ENCODE data around the gene TFPT.

Gene TFPT

GRCh38 chr19:54148158-54148557 lies 32.7 kb upstream of the TFPT start:
- DNase-seq: no peak

DNA sequence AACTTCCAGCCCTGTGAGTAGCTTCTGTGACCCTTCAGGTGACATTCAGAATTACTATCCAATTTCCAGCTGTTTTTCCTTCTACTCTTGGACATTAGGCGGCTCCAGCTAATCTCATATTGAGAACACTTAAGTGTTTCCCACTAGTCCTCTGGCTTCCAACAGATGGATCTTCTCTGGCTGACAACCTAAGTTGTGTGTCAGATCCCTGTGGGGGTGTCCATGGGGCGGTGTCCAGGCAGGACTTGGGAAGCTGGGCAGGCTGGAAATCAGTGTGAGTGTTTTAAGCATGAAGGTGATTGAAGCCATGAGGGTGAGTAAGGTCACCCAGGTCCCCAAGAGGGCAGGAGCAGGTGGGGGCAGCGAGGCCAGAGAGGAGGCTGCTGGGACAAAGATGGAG lies 32.2 kb upstream of the TFPT start:
- no peak for DNase-seq

GRCh38 chr19:54145541-54146158 lies 30.2 kb upstream of the TFPT start:
- no peak for DNase-seq

GRCh38 chr19:54142166-54142780 lies 26.8 kb upstream of the TFPT start:
- DNase-seq: no peak

DNA sequence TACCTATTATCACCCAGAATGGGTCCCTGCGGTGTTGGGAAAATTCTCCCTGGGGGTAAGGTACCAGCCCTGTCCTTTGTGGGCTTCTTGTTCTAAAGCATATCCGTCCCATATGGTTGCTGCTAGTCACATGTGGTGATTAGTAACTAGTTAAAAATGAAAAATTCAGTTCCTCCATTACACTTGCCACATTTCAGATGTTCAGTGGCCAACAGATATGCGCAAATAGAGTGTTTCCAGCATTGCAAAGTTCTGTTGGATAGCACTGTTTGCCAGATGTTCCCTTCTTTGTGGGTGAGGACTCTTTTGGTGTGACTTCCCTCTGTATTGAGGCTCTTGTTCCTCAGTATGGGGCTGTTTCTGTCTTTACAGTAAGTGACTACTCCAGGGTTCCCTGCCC lies 25.9 kb upstream of the TFPT start:
- DNase-seq: no peak

GRCh38 chr19:54138489-54139256 lies 23.2 kb upstream of the TFPT start:
- no peak for DNase-seq

DNA sequence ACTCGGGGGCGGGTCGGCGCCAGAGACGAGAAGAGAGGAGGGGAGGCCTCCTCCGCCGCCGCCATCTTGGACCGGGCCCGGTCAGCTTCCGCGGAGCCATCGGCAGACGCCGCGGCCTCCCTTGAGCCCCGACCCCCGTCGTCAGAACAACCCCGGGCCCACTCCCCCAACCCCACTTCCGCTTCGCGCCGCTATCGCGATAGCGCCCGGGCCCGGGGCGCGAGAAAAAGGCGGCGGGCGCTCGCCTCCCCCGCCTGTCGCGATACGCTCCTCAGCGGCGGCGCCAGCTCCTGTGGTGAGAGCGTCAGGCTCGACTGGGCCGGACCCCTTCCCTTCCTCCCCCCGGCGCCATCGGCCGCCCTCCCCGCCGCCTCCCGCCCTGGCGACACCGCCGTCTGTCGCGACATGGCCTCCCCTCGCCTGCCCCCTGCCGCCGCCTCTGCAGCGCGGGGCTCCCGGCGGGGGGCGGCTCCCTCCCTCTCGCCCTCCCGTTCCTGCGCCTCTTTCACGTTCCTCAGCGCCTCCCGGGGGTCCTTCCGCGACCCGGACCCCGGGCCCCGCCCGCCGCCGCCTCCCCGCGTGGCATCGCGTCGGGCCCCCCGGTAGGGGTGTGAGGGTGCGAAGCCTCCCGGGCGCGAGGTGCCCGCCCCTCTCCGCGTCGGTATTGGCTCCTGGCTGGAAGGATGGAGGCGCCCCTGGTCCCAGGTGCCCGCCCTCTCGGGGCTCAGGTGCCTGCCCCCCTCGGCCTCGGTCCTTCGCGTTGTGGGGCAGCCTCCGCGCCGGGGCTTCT lies 22.4 kb upstream of the TFPT start, which contains the start of gene CNOT3:
TSS of gene CNOT3 (plus strand) at position 64 of the 790 bp plus-strand sequence. CDS start 5,217 bp downstream, outside the sequence.
- no peak for DNase-seq

- DNase-seq: peak; percentile 100
These were observed 21.6 kb upstream of the TFPT start for GRCh38 chr19:54136864-54137698.

GRCh38 chr19:54136086-54136863 lies 20.8 kb upstream of the TFPT start:
- no peak for DNase-seq

- DNase-seq: no peak
These were observed 18.6 kb upstream of the TFPT start for GRCh38 chr19:54133957-54134590.

GRCh38 chr19:54133312-54133956 lies 18.0 kb upstream of the TFPT start:
- DNase-seq: peak; percentile 75

- no peak for DNase-seq
These were observed 14.2 kb upstream of the TFPT start for GRCh38 chr19:54129617-54129996.

DNA sequence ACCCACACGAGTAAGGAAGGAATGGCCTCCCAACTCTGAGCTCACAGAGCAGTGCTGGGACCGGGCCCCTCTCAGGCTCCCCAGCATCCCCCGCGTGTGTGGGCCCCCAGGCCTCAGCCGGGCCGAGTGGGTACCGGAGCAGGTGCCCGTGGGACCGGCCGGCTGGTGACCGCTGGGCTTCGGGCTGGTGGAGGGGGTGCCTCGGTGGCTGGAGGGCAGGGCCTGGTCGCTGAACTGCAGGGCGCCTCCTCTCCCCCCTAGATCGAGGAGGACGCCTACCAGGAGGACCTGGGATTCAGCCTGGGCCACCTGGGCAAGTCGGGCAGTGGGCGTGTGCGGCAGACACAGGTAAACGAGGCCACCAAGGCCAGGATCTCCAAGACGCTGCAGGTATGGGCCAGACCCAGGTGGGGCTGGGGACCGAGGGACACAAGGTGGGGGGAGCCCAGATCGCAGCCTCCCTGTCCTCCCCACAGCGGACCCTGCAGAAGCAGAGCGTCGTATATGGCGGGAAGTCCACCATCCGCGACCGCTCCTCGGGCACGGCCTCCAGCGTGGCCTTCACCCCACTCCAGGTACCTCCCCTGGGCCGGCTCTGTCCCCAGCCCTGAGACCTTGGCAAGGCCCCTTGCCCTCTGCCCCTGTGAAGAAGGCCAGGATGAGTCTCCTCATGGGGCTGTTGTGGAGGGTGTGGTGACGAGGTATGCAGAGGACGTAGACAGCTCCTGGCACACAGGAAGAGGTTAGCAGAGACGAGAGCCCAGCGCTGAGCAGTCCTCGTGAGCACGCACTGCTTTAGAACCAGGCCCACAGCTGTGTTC lies 13.5 kb upstream of the TFPT start:
- no peak for DNase-seq

GRCh38 chr19:54128441-54128725 lies 12.9 kb upstream of the TFPT start:
- no peak for DNase-seq

GRCh38 chr19:54127688-54128440 lies 12.4 kb upstream of the TFPT start:
- no peak for DNase-seq

- no peak for DNase-seq
These were observed 10.3 kb upstream of the TFPT start for GRCh38 chr19:54125713-54126112.

- DNase-seq: no peak
These were observed 8.9 kb upstream of the TFPT start for GRCh38 chr19:54124393-54124792.

GRCh38 chr19:54123682-54124081 lies 8.2 kb upstream of the TFPT start:
- DNase-seq: no peak

- no peak for DNase-seq
These were observed 5.8 kb upstream of the TFPT start for GRCh38 chr19:54121259-54121658.

Measured in NCI-H510A (cell line).